Islet precursor cell (in vitro differentiated cells): ENCODE measurements around the gene GIGYF2.

Source experiments
- DNase-seq: peaks from one replicate; pipeline ENCODE4 v3.0.0-alpha.2; 2018

The GIGYF2 gene

DNA sequence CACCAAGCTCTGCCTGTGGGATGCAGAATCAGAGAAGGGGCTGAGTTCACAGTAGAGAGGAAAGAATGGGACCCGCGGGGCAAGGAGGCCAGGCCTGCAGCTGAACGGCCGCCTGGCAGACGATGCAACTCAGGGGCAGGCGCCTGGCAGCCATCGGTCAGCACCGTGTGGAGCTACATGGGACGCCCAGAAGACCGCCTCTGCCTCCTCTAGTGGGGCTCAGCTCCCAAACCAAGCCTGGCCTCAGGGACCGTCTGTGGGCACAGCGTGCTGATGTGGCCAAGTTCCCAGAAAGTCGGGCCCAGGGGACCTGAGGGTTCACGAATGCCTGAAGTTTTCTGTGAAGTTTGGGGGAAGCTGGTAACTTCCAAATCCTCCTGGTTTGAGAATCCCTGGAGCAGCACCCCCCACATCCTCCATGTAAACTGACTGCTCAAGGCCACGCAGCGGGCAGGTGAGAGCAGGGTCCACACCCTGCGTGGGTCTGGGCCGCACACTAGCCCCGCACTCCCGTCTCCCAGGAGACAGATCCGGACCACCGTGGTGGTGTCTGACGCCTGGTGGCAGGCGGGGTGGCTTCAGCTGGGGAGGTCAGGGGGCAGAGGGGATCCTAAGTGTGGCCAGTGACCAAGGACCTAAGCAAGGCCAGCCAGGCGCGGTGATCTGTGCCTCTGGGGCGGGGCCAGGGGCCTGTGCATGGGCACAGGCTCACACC, 187.6 kb downstream of the GIGYF2 start:
- peak; percentile 42 for DNase-seq

- peak; percentile 48 for DNase-seq
These were observed 188.3 kb downstream of the GIGYF2 start for GRCh38 chr2:232885264-232885961.

GRCh38 chr2:232886176-232886575, 189.0 kb downstream of the GIGYF2 start:
- peak; percentile 22 for DNase-seq

GRCh38 chr2:232886632-232887031, 189.5 kb downstream of the GIGYF2 start:
- no peak for DNase-seq

GRCh38 chr2:232887171-232887850, 190.2 kb downstream of the GIGYF2 start:
- DNase-seq, result peak; percentile 78

- peak; percentile 27 for DNase-seq
These were observed 191.1 kb downstream of the GIGYF2 start for GRCh38 chr2:232888099-232888836.

DNA sequence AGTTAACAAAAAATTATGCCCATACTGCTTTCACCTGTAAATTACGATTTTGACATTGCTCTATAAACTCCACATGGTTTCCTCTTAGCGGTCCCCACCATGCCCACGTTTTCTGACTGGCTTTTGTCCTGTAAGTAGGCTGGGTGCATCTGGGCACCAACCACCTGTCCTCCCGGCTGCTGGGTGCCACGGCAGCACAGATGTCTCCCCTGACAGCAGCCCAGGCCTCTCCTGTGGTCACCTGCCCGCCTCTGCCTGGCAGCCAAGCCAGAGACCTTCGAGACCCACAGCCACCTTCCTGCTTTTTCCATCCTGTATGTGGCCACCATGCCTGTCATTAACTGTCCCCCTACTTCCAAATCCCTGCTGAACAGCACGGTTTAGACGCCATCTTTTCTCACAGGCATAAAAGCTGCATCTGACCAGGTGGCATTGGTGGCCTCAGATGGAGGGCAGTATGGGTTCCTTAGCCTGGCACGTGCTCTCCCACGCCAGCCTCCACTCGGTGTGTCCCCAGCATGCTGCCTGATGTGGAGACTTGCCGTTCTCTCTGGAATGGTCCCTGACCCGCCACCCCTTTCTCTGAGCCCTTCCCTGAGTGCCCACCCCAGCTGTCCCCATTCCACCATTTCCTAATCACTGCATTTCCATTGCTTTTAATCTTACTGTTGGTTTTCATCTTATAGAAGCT, 191.9 kb downstream of the GIGYF2 start:
- peak; percentile 25 for DNase-seq

- peak; percentile 38 for DNase-seq
These were observed 192.8 kb downstream of the GIGYF2 start for GRCh38 chr2:232889876-232890401.

- DNase-seq, result no peak
These were observed 193.4 kb downstream of the GIGYF2 start for GRCh38 chr2:232890536-232890895.

- DNase-seq, result peak; percentile 89
These were observed 193.9 kb downstream of the GIGYF2 start for GRCh38 chr2:232890896-232891601.

GRCh38 chr2:232891621-232892071, 194.5 kb downstream of the GIGYF2 start:
- DNase-seq, result peak; percentile 35

GRCh38 chr2:232892221-232892620, 195.1 kb downstream of the GIGYF2 start:
- peak; percentile 22 for DNase-seq

DNA sequence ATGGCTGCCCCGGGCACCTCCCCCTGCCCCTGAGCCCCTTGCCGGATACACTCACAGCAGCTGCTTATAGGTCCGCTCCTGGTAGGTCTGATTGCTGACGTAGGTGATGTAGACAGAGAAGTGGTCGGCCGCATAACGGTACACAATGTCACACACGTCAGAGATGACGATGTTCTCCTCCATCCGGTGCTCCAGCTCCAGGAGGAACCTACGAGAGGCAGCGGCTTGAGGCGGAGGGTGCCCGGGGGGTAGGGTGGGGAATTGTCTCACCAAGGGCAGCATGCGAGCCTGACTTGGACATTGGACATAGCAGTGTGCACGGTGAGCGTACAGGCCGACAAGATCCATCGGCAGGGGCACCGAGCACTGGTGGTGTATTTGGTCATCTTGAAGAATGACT, 195.7 kb downstream of the GIGYF2 start:
- DNase-seq, result peak; percentile 45

GRCh38 chr2:232893834-232894233, 196.7 kb downstream of the GIGYF2 start:
- peak; percentile 46 for DNase-seq

DNA sequence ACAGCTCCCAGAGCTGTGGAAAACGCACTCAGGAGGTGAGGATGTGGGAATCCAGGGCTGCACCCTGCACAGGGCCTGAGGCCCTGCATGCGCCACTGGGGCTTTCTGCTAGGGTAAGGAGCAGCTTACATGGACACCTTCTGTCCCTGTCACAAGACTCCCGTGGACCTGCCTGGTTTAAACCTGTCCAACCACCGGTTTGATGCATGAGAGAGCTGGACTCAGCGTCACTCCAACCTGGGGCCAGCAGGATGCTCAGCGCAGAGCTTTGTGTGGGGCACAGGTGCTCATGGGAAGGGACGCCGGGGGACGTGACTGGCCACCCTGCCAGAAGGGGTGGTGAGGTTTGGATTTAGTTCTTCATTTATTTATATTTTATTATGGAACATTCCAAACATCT, 197.1 kb downstream of the GIGYF2 start:
- peak; percentile 46 for DNase-seq

DNA sequence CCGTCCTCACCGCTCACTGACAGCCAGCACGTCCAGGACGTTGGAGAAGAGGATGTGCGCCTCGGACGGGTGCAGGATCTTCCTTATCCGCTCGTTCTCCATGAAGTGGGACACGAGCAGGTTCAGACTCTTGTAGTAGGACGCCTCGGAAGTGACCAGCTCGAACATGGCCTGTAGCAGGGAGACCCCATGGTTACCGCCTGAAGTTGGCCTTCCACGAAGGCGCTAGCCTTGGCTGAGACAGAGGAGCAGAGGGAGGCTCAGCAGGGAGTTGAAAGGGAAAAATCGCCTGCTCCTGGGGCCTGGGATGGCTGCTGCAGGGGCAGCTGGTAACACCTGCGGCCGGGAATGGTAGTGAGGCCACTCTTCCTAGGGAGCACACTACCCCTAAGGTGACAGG, 197.6 kb downstream of the GIGYF2 start:
- DNase-seq, result no peak

GRCh38 chr2:232896111-232896510, 199.0 kb downstream of the GIGYF2 start:
- DNase-seq, result no peak

- DNase-seq, result no peak
These were observed 199.8 kb downstream of the GIGYF2 start for GRCh38 chr2:232896720-232897597.

DNA sequence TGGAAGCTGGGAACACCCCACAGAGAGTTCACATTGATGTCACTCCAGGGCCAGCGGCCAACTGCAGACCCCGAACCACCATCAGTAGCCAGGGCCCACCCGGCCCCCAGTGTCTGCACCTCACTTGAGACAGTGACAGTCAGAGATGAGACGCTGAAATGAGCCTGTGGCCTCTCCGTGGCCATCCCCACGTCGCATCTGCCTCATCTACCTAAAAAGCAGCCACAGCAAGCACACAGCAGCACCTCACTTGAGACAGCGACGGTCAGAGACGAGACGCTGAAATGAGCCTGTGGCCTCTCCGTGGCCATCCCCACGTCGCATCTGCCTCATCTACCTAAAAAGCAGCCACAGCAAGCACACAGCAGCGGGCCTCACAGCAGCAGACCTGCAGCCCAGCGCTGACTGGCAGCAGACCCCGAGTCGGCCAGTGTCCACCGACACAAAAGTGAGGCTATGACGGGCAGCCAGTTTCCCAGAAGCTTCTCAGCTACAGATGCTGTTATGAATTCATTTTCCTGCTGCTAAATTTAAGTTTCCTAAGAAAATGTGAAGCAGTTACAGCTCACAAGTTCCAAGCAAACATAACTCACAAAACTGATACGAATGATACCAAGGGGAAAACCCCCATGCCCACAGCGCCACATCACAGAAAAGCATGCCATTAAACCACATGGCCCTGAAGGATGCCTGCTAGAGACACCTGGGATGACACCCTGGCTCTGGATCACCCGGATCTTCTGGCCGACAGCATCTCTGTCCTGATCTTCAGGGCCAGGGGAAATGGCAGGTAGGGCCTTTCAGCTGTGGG, 200.7 kb downstream of the GIGYF2 start:
- no peak for DNase-seq
